ENCODE measurements around the gene PSMC5. TPM values are rescaled to one million over a fixed set of nuclear protein-coding genes. Genes with fewer than 3 reads are reported as not detected.
"Not testable (repeated sequence)": the region's sequence is repeated elsewhere in the genome, so short reads cannot be mapped to it uniquely, and the experiment has no call there.

PSMC5 gene
- total RNA-seq, 6 experiments from 2014 or later: 156 to 206 (median 179) TPM

DNA sequence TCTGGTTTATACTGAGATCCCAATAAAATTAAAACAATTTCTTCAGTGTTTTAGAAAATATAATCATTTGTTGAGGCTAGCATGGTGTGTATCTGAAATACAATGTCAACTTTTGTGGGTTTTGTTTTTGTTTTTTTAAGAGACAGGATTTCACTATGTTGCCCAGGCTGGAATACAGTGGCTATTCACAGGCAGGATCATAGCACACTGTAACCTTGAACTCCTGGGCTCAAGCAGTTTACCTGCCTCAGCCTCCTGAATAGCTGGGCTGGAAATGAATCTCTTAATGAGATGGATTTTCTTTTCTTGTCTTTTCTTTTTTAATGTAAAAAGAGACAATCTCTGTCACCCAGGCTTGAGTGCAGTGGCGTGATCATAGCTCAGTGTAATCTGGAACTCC is 41.1 kb upstream of the PSMC5 start:
- no peak overlapping the region for H3K27ac Mint-ChIP-seq
- TF ChIP-seq, protein P1, sequence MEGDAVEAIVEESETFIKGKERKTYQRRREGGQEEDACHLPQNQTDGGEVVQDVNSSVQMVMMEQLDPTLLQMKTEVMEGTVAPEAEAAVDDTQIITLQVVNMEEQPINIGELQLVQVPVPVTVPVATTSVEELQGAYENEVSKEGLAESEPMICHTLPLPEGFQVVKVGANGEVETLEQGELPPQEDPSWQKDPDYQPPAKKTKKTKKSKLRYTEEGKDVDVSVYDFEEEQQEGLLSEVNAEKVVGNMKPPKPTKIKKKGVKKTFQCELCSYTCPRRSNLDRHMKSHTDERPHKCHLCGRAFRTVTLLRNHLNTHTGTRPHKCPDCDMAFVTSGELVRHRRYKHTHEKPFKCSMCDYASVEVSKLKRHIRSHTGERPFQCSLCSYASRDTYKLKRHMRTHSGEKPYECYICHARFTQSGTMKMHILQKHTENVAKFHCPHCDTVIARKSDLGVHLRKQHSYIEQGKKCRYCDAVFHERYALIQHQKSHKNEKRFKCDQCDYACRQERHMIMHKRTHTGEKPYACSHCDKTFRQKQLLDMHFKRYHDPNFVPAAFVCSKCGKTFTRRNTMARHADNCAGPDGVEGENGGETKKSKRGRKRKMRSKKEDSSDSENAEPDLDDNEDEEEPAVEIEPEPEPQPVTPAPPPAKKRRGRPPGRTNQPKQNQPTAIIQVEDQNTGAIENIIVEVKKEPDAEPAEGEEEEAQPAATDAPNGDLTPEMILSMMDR (IDR thresholded peaks at IDR 0.05): no peak
- H3K9me3 Mint-ChIP-seq: no peaks in the 10 kb centered on the region
- H3K36me3 Mint-ChIP-seq (ENCODE audit: low read depth): peaks cover 4% of the 10 kb centered on the region; the same call in 1 of the 2 replicates
- DNase-seq: no peak
- H3K4me1 Mint-ChIP-seq (ENCODE audit: low read depth): peaks cover 35% of the 10 kb centered on the region
- no peak overlapping the region for H3K4me3 Mint-ChIP-seq
- no peaks in the 10 kb centered on the region; the same call in 1 of the 2 replicates for H3K27me3 Mint-ChIP-seq (ENCODE audit: insufficient read depth)

DNA sequence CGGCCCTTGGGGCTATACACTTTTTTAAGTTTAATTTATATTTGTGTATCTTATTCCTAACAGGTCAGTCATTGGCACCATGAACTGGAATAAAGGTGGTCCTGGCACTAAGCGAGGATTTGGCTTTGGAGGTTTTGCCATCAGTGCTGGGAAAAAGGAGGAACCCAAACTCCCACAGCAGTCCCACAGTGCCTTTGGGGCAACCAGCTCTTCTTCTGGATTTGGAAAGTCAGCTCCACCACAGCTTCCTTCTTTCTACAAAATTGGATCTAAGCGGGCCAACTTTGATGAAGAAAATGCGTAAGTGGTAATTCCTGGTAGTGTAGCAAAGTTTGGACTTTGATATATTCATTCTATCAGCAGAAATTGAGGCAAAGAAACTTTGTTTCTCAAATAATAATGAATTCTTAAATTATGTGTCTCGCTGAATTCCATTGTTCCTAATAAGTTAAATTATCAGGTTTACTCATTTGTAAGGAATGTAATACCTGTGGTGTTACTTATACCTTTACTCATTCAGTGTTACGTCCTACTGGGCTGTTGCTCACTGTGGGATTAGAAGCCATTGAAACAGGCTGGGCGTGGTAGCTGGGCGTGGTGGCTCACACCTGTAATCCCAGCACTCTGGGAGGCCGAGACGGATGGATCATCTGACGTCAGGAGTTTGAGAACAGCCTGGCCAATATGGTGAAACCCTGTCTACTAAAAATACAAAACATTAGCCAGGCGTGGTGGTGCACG is 40.1 kb upstream of the PSMC5 start:
- no peaks in the 10 kb centered on the region; the same call in 1 of the 2 replicates for H3K27me3 Mint-ChIP-seq (ENCODE audit: insufficient read depth)
- peaks cover 6% of the 10 kb centered on the region; the same call in 1 of the 2 replicates for H3K36me3 Mint-ChIP-seq (ENCODE audit: low read depth)
- H3K9me3 Mint-ChIP-seq: no peaks in the 10 kb centered on the region
- TF ChIP-seq, protein P1 (IDR thresholded peaks at IDR 0.05): no peak
- DNase-seq: no peak
- H3K4me1 Mint-ChIP-seq (ENCODE audit: low read depth): peaks cover 30% of the 10 kb centered on the region
- H3K4me3 Mint-ChIP-seq: no peak overlapping the region
- no peak overlapping the region for H3K27ac Mint-ChIP-seq

DNA sequence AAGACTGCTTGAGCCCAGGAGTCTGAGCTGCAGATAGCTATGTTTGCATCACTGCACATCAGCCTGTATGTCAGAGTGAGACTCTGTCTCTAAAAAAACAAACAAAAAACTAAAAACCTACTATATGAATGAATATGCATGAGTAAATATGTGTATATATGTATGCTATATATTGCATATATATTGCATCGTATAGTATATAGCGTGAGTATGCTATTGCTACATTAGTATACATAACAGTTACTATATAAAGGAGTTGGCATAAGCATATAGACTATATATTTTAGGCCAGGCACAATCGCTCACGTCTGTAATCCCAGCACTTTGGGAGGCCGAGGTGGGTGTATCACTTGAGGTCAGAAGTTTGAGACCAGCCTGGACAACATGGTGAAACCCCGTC is 37.2 kb upstream of the PSMC5 start:
- DNase-seq: no peak
- Mint-ChIP-seq H3K4me1 (ENCODE audit: low read depth) (peaks cover 11% of the 10 kb centered on the region), H3K4me3 (no peak overlapping the region), H3K27me3 (ENCODE audit: insufficient read depth) (no peaks in the 10 kb centered on the region), H3K36me3 (ENCODE audit: low read depth) (peaks cover 30% of the 10 kb centered on the region), H3K9me3 (no peaks in the 10 kb centered on the region), H3K27ac (no peak overlapping the region)
- TF ChIP-seq, protein P1 (IDR thresholded peaks at IDR 0.05): no peak

DNA sequence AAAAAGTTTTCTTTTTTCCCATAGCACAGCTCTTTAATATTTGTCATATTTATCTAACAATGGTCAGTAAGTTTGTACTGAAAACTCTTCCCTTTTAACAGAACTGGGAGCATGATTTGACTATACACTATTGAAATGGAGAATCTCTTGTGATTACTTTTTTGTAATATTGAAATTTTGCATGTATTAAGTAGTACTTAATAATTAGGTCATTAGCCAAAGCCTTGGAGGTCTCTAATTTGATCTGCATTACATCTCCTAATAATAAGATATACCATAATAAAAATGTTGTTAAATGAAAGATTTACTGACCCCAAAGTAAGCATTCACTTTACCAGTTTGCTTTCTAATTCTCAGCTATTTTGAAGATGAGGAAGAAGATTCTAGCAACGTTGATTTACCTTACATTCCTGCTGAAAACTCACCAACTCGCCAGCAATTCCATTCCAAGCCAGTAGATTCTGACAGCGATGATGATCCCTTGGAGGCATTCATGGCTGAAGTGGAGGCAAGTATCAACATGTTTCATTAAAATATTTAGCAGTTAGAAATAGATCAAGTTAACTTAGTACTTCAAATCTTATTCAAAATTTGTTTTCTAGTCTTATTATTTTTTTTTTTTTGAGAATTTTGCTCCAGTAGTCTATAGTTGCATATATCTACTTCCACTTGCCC is 35.0 kb upstream of the PSMC5 start:
- H3K27ac Mint-ChIP-seq: no peak overlapping the region
- no peak for DNase-seq
- no peaks in the 10 kb centered on the region for H3K9me3 Mint-ChIP-seq
- TF ChIP-seq, protein P1 (IDR thresholded peaks at IDR 0.05): no peak
- H3K4me1 Mint-ChIP-seq (ENCODE audit: low read depth): no peaks in the 10 kb centered on the region
- peaks cover 30% of the 10 kb centered on the region for H3K36me3 Mint-ChIP-seq (ENCODE audit: low read depth)
- no peaks in the 10 kb centered on the region for H3K27me3 Mint-ChIP-seq (ENCODE audit: insufficient read depth)
- no peak overlapping the region for H3K4me3 Mint-ChIP-seq

DNA sequence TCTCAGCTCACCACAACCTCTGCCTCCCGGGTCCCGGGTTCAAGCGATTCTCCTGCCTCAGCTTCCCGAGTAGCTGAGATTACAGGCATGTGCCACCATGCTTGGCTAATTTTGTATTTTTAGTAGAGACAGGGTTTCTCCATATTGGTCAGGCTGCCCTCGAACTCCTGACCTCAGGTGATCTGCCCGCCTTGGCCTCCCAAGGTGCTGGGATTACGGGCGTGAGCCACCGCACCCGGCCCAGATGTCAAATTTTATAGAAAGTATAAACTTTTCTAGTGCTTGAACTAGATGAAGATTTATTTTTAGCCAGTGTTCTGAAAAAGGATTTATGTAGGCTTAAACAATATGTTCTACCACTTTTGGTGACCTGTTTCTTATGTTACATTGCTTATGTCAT is 30.9 kb upstream of the PSMC5 start:
- not testable (repeated sequence) for H3K4me1 Mint-ChIP-seq (ENCODE audit: low read depth); DNase-seq; H3K27me3 Mint-ChIP-seq (ENCODE audit: insufficient read depth); H3K9me3 Mint-ChIP-seq; H3K27ac Mint-ChIP-seq; H3K4me3 Mint-ChIP-seq
- H3K36me3 Mint-ChIP-seq (ENCODE audit: low read depth): peaks cover 44% of the 10 kb centered on the region

DNA sequence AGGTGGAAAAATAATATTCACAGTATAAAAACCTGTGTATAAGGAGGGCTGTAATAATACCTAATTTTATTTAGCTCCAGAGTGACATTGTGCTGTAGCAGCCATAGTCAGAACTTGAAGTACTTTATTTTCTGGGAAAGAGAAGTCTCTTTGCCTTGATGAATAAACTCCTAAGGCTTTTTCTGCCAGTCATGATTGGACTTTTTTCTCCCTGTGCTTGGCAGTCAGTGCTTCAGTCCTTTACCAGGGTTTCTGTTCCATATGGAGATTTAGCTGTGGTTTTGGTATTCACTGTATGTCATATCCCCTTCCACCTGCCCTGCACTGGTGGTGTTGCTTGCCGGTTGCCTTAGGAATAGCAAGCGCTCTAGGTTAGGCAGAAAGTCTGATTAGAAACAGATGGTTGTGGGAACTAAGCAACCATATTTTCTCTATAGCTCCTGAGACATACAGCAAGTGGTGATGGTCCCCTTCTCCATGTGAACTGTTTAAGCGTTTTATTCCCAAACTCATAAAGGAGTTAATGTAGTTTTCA is 28.6 kb upstream of the PSMC5 start:
- no peak for DNase-seq
- no peak overlapping the region for H3K27ac Mint-ChIP-seq
- no peak overlapping the region for H3K4me3 Mint-ChIP-seq
- TF ChIP-seq, protein P1 (IDR thresholded peaks at IDR 0.05): no peak
- no peaks in the 10 kb centered on the region for H3K27me3 Mint-ChIP-seq (ENCODE audit: insufficient read depth)
- H3K36me3 Mint-ChIP-seq (ENCODE audit: low read depth): peaks cover 38% of the 10 kb centered on the region
- H3K4me1 Mint-ChIP-seq (ENCODE audit: low read depth): no peaks in the 10 kb centered on the region
- no peaks in the 10 kb centered on the region for H3K9me3 Mint-ChIP-seq

All from HFFc6 (cell line).